SK-N-SH (cell line): ENCODE results near the gene SERPINE1.

Experiments used
- CHD2 ChIP-seq: fragments of 150-350 bp; IDR thresholded peaks from 2 replicates; pipeline ENCODE4 v1.6.1; 2018; ENCODE audit warnings: low read length; ENCODE audit not compliant: partially characterized antibody
- CTCF ChIP-seq: fragments of 200-600 bp; sonication (generic); IDR thresholded peaks from 2 replicates; pipeline ENCODE4 v1.6.1; 2017; ENCODE audit warnings: antibody characterized with exemption, mild to moderate bottlenecking, moderate library complexity
- POLR2AphosphoS5 ChIP-seq: IDR thresholded peaks from 2 replicates; pipeline ENCODE4 v1.6.1; 2012; ENCODE audit warnings: low read depth, low read length
- RAD21 ChIP-seq: IDR thresholded peaks from 2 replicates; pipeline ENCODE4 v1.6.1; 2012; ENCODE audit warnings: mild to moderate bottlenecking, low read length
- RCOR1 ChIP-seq: fragments of 150-350 bp; IDR thresholded peaks from 2 replicates; pipeline ENCODE4 v1.6.1; 2017; ENCODE audit warnings: antibody characterized with exemption, low read length
- ZBTB33 ChIP-seq: IDR thresholded peaks from 2 replicates; pipeline ENCODE4 v1.4.0; 2012; ENCODE audit warnings: low read depth, borderline replicate concordance

- TF ChIP-seq CHD2 (no peak), RCOR1 (no peak), CTCF (no peak), RAD21 (no peak), POLR2AphosphoS5 (no peak), ZBTB33 (no peak)
These were observed 50.7 kb downstream of the SERPINE1 start for GRCh38 chr7:101177644-101178043.
